IPS DF 6.9 (cell line): ENCODE results near the gene DNAJB6.

Experiments
- DNase-seq: peaks from one replicate; pipeline ENCODE4 v3.0.0-alpha.2; 2013; ENCODE audit warnings: low read depth, low spot score
- H3K27ac ChIP-seq: one replicate; pipeline ENCODE4 v1.5.1; 2013; ENCODE audit warnings: low read length, control low read depth
- H3K27me3 ChIP-seq: 2 replicates; pipeline ENCODE4 v1.6.1; 2013; ENCODE audit warnings: mild to moderate bottlenecking, low read length; ENCODE audit not compliant: control insufficient read depth, insufficient read depth
- H3K36me3 ChIP-seq: 2 replicates; pipeline ENCODE4 v1.6.1; 2013; ENCODE audit warnings: low read length; ENCODE audit not compliant: control insufficient read depth, insufficient read depth
- H3K4me1 ChIP-seq: 2 replicates; pipeline ENCODE4 v1.6.1; 2013; ENCODE audit warnings: low read length; ENCODE audit not compliant: control insufficient read depth, insufficient read depth
- H3K4me3 ChIP-seq: 2 replicates; pipeline ENCODE4 v1.5.1; 2013; ENCODE audit warnings: mild to moderate bottlenecking, low read length
- H3K9me3 ChIP-seq: 2 replicates; pipeline ENCODE4 v1.6.1; 2013; ENCODE audit warnings: low read length, inconsistent platforms; ENCODE audit not compliant: control insufficient read depth, insufficient read depth
- WGBS: extraction: QIAGEN DNeasy Blood & Tissue Kit; methylation state at CpG from one replicate; pipeline ENCODE4 v1.1.7; 2013; ENCODE audit warnings: mixed read lengths, missing lambda C conversion rate; ENCODE audit not compliant: insufficient read length, insufficient coverage; 5-methylcytosine and 5-hydroxymethylcytosine counted together

The DNAJB6 gene

DNA sequence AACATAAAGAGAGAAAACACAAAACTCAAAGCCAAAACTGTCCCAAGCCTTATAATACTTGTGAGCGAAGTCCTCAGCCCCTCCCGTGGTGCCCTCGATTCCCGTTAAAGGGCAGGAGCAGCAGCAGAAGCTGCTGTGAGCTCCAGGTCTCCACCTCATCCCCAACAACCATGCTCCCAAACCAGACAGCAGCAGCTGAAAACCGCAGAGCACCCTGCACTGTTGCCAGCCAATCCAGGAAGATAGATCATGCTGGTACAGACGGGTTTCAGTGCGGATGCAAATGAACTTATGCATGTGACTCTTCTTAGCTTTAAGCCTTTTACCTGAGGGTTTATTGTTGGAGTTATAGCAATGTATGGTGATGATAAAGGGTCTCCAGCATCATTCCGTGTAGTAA lies 97.9 kb downstream of the DNAJB6 start:
- H3K27ac ChIP-seq = no peak overlapping the region
- no peaks in the 10 kb centered on the region for H3K4me1 ChIP-seq
- H3K27me3 ChIP-seq = no peaks in the 10 kb centered on the region
- no CpG with 5 or more reads among the region's 8 CpGs for WGBS
- H3K36me3 ChIP-seq = no peaks in the 10 kb centered on the region
- DNase-seq = no peak
- H3K9me3 ChIP-seq = peaks cover 4% of the 10 kb centered on the region
- no peak overlapping the region for H3K4me3 ChIP-seq

DNA sequence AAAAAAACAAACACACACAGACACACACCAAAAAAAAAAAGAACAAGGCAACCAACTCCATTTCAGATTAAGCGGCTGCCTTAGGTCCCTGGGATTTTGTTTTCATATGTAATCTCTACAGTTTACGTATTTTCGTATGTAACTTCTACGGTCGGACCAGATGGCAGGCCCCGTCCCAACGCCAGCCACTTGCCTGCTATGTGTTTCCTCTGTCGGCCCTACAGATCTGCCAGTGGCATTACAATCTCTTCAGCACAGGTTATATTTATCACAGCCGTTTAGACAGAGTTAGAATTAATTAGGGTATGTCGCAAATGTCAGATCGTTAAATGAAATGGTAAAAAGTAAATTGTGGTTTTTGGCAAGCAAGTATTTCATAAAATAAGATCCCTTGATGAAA lies 99.3 kb downstream of the DNAJB6 start:
- Histone ChIP-seq H3K27ac (no peak overlapping the region), H3K36me3 (no peaks in the 10 kb centered on the region), H3K4me1 (no peaks in the 10 kb centered on the region), H3K4me3 (no peak overlapping the region), H3K27me3 (no peaks in the 10 kb centered on the region), H3K9me3 (peaks cover 13% of the 10 kb centered on the region)
- DNase-seq = no peak
- 100% methylated on average over 2 of the region's 11 CpGs for WGBS

- H3K36me3 ChIP-seq = no peaks in the 10 kb centered on the region
- DNase-seq = no peak
- no peaks in the 10 kb centered on the region for H3K27me3 ChIP-seq
- H3K27ac ChIP-seq = no peak overlapping the region
- peaks cover 13% of the 10 kb centered on the region for H3K9me3 ChIP-seq
- no peaks in the 10 kb centered on the region for H3K4me1 ChIP-seq
- WGBS = no CpG with 5 or more reads among the region's 13 CpGs
- H3K4me3 ChIP-seq = no peak overlapping the region
Measured at GRCh38 chr7:157436763-157437480, 100.1 kb downstream of the DNAJB6 start.

GRCh38 chr7:157437519-157438061 lies 100.8 kb downstream of the DNAJB6 start:
- Histone ChIP-seq H3K4me1 (no peaks in the 10 kb centered on the region), H3K9me3 (peaks cover 13% of the 10 kb centered on the region), H3K27ac (no peak overlapping the region), H3K27me3 (no peaks in the 10 kb centered on the region), H3K36me3 (no peaks in the 10 kb centered on the region), H3K4me3 (no peak overlapping the region)
- DNase-seq = no peak
- WGBS = no CpG with 5 or more reads among the region's 9 CpGs

DNA sequence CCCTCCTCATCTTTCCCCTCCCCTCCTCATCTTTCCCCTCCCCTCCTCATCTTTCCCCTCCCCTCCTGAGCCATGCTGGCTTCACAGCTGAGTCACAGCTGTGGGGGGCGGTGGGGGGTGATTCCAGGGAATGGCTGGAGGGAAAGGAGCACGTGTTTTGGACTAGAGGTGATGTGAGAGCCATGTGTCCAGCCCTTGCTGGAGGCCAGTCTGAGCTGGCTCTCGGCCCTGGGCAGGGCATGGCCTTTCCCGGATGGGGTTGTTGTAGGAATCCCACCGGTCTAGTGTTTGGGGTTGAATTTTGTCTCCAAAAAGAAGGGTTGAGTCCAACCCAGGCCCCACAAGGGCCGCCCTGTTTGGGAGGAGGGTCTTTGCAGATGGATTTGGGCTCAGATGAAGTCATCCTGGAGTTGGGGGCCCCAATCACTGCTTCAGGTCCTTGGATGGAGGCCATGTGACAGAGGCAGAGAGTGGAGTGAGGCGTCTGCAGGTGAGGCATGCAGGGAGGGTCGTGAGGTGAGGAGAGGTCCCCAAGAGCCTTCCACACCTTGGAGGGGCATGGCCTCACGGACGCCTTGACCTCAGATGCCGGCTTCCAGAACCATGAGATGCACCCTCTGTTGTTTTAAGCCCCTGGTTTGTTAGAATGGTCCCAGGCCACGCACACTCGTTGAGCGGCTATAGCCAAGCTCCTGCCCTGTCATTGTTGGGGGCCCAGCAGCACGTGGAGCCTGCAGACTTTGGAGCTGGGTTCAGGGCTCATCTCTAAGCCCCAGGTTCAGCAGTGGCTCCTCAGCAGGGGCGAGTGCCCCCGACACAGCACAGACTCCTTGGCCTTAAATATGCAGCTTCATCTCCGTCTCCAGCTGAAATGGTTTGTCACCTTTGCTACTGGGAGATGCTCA lies 101.6 kb downstream of the DNAJB6 start:
- DNase-seq = no peak
- Histone ChIP-seq H3K27ac (no peak overlapping the region), H3K36me3 (no peaks in the 10 kb centered on the region; the same call in 1 of the 2 replicates), H3K4me3 (no peak overlapping the region), H3K27me3 (no peaks in the 10 kb centered on the region), H3K4me1 (no peaks in the 10 kb centered on the region), H3K9me3 (peaks cover 19% of the 10 kb centered on the region)
- WGBS = no CpG with 5 or more reads among the region's 18 CpGs

DNA sequence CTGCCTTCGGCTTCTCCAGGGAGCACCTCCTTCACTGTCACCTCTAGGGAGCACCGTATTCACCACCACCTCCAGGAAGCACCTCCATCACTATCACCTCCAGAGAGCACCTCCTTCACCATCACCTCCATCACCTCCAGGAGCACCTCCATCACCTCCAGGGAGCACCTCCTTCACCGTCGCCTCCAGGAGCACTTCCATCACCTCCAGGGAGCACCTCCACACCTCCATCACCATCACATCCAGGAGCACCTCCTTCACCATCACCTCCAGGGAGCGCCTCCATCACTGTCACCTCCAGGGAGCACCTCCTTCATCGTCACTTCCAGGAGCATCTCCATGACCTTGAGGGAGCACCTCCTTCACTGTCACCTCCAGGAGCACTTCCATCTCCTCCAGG lies 102.3 kb downstream of the DNAJB6 start:
- H3K4me3 ChIP-seq = no peak overlapping the region
- no CpG with 5 or more reads among the region's 6 CpGs for WGBS
- no peak for DNase-seq
- no peaks in the 10 kb centered on the region; the same call in 1 of the 2 replicates for H3K36me3 ChIP-seq
- no peaks in the 10 kb centered on the region for H3K4me1 ChIP-seq
- peaks cover 25% of the 10 kb centered on the region for H3K9me3 ChIP-seq
- H3K27me3 ChIP-seq = no peaks in the 10 kb centered on the region
- no peak overlapping the region for H3K27ac ChIP-seq

- Histone ChIP-seq H3K36me3 (no peaks in the 10 kb centered on the region; the same call in 1 of the 2 replicates), H3K27ac (no peak overlapping the region), H3K4me3 (no peak overlapping the region), H3K4me1 (no peaks in the 10 kb centered on the region), H3K9me3 (peaks cover 25% of the 10 kb centered on the region), H3K27me3 (no peaks in the 10 kb centered on the region)
- DNase-seq = no peak
- WGBS = no CpG with 5 or more reads among the region's 3 CpGs
Measured at GRCh38 chr7:157439761-157440160, 103.0 kb downstream of the DNAJB6 start.

- Histone ChIP-seq H3K27me3 (no peaks in the 10 kb centered on the region), H3K4me1 (no peaks in the 10 kb centered on the region), H3K4me3 (no peak overlapping the region), H3K27ac (no peak overlapping the region), H3K36me3 (no peaks in the 10 kb centered on the region; the same call in 1 of the 2 replicates), H3K9me3 (peaks cover 25% of the 10 kb centered on the region)
- no CpG with 5 or more reads among the region's 22 CpGs for WGBS
- DNase-seq = no peak
Measured at GRCh38 chr7:157440346-157441022, 103.7 kb downstream of the DNAJB6 start.

- no peaks in the 10 kb centered on the region; the same call in 1 of the 2 replicates for H3K36me3 ChIP-seq
- no CpG with 5 or more reads among the region's 17 CpGs for WGBS
- no peak for DNase-seq
- H3K4me1 ChIP-seq = no peaks in the 10 kb centered on the region
- no peak overlapping the region for H3K4me3 ChIP-seq
- H3K9me3 ChIP-seq = peaks cover 25% of the 10 kb centered on the region
- no peaks in the 10 kb centered on the region for H3K27me3 ChIP-seq
- no peak overlapping the region for H3K27ac ChIP-seq
Measured at GRCh38 chr7:157441023-157441399, 104.2 kb downstream of the DNAJB6 start.

DNA sequence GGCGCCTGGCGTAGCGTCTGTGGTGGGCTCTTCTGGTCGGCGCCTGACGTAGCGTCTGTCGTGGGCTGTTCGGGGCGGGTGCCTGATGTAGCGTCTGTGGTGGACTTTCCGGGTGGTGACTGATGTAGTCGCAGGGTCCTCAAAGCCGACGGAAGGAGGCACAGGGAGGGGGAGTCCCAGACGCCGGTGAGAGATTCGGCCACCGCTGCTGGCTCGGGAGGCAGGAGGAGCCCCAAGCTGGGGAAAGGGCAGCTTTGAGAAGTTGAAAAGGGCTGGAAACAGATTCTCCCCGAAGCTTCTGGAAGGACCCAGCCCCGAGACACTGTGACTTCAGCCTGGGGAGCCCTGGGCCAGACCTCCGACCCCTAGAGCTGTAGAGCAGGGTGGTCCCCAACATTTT lies 105.7 kb downstream of the DNAJB6 start:
- no peak overlapping the region for H3K4me3 ChIP-seq
- H3K27ac ChIP-seq = no peak overlapping the region
- H3K9me3 ChIP-seq = peaks cover 26% of the 10 kb centered on the region
- no peaks in the 10 kb centered on the region for H3K27me3 ChIP-seq
- no peaks in the 10 kb centered on the region for H3K4me1 ChIP-seq
- no peaks in the 10 kb centered on the region; the same call in 1 of the 2 replicates for H3K36me3 ChIP-seq
- no peak for DNase-seq
- no CpG with 5 or more reads among the region's 23 CpGs for WGBS
